Measurements from ENCODE around the gene PLXDC1.
A peak's percentile ranks its signal among the peaks of the same experiment; 100 is the strongest.

PLXDC1 gene

DNA sequence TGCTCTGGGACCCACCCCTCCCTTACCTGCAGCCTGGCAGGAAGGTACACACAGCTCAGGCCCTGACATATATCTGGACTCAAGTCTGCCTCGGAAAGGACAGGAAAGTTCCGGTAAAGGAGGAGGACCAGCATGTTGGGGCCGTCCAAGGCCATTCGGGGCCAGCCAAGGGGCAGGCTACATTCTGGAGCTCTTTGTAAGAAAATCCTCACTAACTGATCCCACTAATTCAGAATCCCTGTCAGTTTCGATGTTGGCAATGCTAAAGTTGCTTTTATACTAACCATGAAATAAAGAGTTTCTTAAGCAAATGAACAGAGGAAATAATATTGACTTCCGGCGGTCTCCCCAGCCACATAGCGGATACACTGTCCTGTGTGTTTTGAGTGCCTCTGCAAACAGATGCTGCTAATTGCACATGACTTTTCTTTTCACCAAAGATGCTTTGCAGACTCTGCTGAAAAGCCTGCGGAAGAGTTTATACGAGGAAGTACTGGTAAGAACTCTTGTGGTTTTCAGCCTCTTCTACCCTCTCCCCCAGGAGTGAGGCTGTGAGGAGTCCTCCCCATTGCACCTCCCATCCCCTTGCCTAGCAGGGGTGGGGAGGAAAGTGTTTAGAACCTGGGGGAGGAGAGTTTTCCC, 54.8 kb downstream of the PLXDC1 start:
- no peaks in the 10 kb centered on the region for H3K36me3 Mint-ChIP-seq (ENCODE audit: low read depth)
- H3K27ac Mint-ChIP-seq: peak overlapping the region; percentile 51
- H3K27me3 Mint-ChIP-seq: no peaks in the 10 kb centered on the region
- H3K4me1 Mint-ChIP-seq: peaks cover 65% of the 10 kb centered on the region
- no peaks in the 10 kb centered on the region for H3K9me3 Mint-ChIP-seq
- ATAC-seq: no peak
- peak overlapping the region; percentile 41 for H3K4me3 Mint-ChIP-seq
- peak; percentile 20 for DNase-seq

DNA sequence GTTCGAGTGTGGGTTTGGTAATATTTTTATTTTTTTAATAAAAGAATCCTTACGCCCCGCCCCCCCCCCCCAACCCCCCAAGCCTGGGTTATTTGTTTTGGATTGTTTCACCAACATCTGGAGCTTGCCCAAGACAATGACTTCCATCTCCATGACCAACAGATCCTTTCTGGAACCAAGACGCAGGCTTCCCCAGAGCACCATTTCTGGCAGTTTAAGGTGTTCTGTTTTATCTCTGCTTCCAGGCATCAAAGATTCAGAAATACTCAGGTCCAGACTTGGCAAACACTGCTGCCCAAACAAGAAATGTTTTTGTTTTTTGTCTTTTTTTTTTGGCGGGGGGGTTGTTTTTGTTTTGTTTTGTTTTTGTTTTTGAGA, 56.1 kb downstream of the PLXDC1 start:
- DNase-seq (no peak), ATAC-seq (no peak)
- Mint-ChIP-seq H3K4me1 (peaks cover 69% of the 10 kb centered on the region), H3K36me3 (ENCODE audit: low read depth) (no peaks in the 10 kb centered on the region), H3K4me3 (no peak overlapping the region), H3K27me3 (no peaks in the 10 kb centered on the region), H3K9me3 (no peaks in the 10 kb centered on the region), H3K27ac (peak overlapping the region; percentile 26)

DNA sequence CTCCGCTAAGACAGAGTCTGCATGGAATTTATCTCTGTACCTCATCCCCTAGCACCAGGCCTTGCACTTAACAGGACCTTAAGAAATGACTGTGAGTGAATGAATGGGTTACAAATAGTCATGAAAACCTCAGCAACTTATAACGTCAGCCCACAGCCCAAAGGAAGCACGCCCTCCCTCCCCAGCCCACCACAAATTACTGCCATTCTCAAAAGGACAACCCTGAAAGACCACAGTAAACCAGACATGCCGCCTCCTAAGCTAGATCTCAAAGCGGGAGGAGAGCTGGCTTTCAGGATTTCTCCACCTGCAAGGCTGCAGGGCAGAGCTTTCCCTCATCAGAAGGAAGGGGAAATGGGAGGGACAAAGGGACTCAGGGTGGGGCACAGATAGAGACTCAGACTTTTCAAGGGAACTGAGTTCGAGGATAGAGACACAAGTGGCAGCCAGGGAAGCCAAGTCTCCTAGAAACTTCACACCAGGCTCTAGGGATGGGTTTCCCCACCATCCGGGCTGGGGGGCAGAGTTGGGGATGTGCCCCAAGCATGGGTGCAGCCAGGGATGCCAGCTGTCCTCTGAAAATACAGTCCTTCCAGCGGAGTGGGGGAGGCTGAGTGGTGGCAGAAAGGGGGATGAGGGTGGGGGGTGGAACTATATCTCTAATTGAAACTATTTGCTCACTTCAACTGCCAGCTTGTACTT, 56.7 kb downstream of the PLXDC1 start:
- H3K36me3 Mint-ChIP-seq (ENCODE audit: low read depth): no peaks in the 10 kb centered on the region
- no peaks in the 10 kb centered on the region for H3K27me3 Mint-ChIP-seq
- H3K4me3 Mint-ChIP-seq: peak overlapping the region; percentile 5
- no peaks in the 10 kb centered on the region for H3K9me3 Mint-ChIP-seq
- H3K27ac Mint-ChIP-seq: peak overlapping the region; percentile 50
- peak; percentile 45 for DNase-seq
- peaks cover 73% of the 10 kb centered on the region for H3K4me1 Mint-ChIP-seq
- peak; percentile 75 for ATAC-seq

DNA sequence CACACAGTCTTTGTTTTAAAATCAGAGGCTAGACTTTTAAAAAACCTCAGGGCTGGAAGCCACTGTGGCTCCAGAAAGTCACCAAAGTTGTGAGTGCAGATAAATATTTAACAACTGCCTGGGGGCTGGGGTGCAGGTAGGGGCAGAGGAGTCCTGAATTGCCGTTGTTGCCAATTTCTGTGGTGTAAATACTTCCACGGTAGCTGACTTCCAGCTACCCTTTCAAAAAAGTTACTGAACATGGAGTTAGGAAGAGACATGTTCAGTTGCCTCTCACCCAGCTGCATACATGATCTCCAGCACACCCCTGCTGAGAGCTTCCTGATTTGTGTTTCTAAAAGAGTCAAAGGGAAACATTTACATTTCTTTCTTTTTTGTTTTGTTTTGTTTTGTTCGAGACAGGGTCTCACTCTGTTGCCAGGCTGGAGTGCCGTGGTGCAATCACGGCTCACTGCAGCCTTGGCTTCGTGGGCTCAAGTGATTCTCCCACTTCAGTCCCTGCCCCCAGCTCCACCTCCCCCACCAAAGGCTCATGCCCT, 58.7 kb downstream of the PLXDC1 start:
- no peak for DNase-seq
- no peaks in the 10 kb centered on the region for H3K27me3 Mint-ChIP-seq
- no peaks in the 10 kb centered on the region for H3K9me3 Mint-ChIP-seq
- peak overlapping the region; percentile 53 for H3K4me3 Mint-ChIP-seq
- peaks cover 65% of the 10 kb centered on the region for H3K4me1 Mint-ChIP-seq
- no peaks in the 10 kb centered on the region for H3K36me3 Mint-ChIP-seq (ENCODE audit: low read depth)
- no peak for ATAC-seq
- peak overlapping the region; percentile 71 for H3K27ac Mint-ChIP-seq

DNA sequence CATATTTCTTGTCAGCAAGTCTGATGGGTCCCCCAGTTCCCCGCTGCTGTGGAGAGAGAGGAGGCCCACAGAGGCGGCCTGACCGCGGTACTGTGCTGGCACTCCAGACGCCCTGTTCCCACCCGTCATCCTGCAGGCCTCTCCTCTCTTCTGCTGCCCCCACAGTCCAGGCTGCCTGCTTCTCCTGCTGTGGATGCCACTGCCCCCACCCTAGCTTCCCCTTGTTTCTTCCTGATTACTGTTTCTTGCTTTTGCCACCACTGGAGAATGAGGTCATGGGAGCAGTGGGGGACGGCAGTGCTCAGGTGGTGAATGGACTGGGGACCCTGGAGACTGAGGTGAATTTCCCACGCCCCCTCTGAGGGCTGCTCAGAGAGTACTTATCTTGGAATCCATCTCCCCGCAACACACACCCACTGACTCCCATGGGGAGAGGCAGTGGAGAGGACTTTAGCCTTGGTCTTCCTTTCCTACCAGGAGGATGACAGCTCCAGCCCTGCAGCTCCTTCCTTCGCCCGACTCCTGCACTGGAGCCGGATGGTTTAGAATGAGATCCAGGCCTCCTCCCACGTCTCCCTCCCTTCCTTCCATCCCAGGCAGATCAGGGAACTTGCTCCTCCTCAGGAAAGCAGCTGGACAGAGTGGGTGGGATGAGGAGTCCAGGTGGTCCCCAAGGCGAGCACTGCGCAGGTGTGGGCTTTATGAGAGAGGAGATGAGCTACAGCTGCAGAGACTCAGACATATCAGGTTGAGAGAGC, 60.4 kb downstream of the PLXDC1 start:
- ATAC-seq (no peak), DNase-seq (no peak)
- H3K9me3 Mint-ChIP-seq: no peaks in the 10 kb centered on the region
- H3K4me1 Mint-ChIP-seq: peaks cover 52% of the 10 kb centered on the region
- H3K27ac Mint-ChIP-seq: peak overlapping the region; percentile 59
- no peak overlapping the region for H3K4me3 Mint-ChIP-seq
- H3K27me3 Mint-ChIP-seq: no peaks in the 10 kb centered on the region
- H3K36me3 Mint-ChIP-seq (ENCODE audit: low read depth): no peaks in the 10 kb centered on the region

DNA sequence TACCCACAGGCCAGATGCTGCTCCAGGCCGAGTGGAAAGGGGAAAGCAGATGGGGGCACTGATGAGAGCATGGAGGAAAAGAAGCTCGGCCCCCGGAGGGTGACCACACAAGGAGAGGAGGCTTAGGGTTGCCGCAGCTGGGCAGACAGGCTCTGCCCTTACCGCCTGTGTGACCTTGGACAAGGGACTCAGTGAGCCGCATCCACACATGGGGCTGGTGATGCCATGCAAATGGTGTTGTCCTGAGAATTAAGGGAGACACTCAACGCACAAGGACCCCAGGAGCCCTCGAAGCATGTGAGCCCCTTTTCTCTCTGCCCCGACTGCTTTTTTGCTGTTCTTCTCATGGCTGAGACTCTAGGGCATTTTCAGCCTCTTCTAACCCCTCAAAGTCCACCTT, 61.0 kb downstream of the PLXDC1 start:
- no peak overlapping the region for H3K4me3 Mint-ChIP-seq
- no peak overlapping the region for H3K27ac Mint-ChIP-seq
- H3K36me3 Mint-ChIP-seq (ENCODE audit: low read depth): no peaks in the 10 kb centered on the region
- DNase-seq (no peak), ATAC-seq (no peak)
- no peaks in the 10 kb centered on the region for H3K27me3 Mint-ChIP-seq
- H3K9me3 Mint-ChIP-seq: no peaks in the 10 kb centered on the region
- peaks cover 45% of the 10 kb centered on the region for H3K4me1 Mint-ChIP-seq

DNA sequence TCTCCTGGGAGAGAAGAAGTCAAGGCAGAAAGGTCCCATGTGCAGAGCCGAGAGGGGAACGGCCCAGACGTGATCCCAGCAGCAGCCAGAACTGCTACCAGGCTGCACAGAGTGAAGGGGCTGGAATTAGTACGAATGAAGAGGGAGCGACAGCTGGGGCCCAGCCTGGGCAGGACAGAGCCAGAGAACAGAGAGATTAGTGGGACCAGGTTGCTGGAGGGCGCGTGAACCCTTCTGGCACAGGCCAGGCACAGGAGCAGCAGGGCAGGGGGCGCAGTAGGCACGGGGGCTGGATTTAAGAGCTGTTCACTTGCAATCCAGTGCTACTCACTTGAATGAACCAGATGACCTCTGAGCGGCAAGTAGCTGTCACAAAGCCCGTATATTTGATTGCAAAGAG, 66.9 kb downstream of the PLXDC1 start:
- Mint-ChIP-seq H3K36me3 (ENCODE audit: low read depth) (no peaks in the 10 kb centered on the region), H3K9me3 (no peaks in the 10 kb centered on the region), H3K27me3 (no peaks in the 10 kb centered on the region), H3K4me3 (no peak overlapping the region), H3K27ac (no peak overlapping the region), H3K4me1 (no peaks in the 10 kb centered on the region)
- DNase-seq: no peak
- ATAC-seq: no peak

DNA sequence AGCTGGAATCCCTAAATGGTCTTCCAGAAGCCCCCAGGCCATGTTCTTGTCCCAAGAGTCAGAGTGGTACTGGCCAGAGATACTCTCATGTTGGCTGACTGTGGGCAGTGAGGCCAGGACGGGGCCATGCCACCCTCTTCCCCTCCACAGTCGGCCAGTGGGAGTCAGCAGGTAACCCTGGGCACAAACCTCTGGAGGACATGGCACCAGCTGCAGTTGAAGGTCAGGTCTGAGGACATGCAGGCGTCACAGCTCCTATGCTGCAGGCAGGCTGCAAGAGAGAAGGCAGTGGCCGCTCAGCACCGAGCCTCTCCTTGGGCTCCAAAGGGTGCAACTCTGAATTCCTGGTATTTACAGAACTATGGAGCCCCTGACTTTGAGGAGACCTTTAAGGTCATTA, 68.2 kb downstream of the PLXDC1 start:
- no peaks in the 10 kb centered on the region for H3K36me3 Mint-ChIP-seq (ENCODE audit: low read depth)
- no peak overlapping the region for H3K4me3 Mint-ChIP-seq
- DNase-seq (no peak), ATAC-seq (no peak)
- no peaks in the 10 kb centered on the region for H3K4me1 Mint-ChIP-seq
- H3K9me3 Mint-ChIP-seq: no peaks in the 10 kb centered on the region
- H3K27me3 Mint-ChIP-seq: no peaks in the 10 kb centered on the region
- H3K27ac Mint-ChIP-seq: no peak overlapping the region

DNA sequence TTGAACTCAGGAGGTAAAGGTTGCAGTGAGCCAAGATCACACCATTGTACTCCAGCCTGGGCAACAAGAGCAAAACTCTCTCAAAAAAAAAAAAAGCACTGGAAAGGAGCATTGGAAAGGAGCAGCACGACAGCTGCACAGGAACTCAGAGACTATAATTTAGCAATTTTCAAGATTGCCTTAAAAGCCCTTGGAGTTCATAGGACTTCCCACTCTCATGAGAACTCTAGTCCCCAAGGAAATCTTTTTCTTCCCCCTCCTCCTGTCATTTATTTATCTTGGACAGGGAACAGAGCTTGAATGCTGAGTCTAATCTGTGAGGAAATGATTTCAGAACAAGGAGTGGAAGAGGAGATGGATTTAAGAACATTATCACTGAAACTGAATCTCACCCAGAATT, 69.0 kb downstream of the PLXDC1 start:
- DNase-seq (no peak), ATAC-seq (no peak)
- Mint-ChIP-seq H3K27me3 (no peaks in the 10 kb centered on the region), H3K4me1 (no peaks in the 10 kb centered on the region), H3K4me3 (no peak overlapping the region), H3K36me3 (ENCODE audit: low read depth) (no peaks in the 10 kb centered on the region), H3K27ac (no peak overlapping the region), H3K9me3 (no peaks in the 10 kb centered on the region)

DNA sequence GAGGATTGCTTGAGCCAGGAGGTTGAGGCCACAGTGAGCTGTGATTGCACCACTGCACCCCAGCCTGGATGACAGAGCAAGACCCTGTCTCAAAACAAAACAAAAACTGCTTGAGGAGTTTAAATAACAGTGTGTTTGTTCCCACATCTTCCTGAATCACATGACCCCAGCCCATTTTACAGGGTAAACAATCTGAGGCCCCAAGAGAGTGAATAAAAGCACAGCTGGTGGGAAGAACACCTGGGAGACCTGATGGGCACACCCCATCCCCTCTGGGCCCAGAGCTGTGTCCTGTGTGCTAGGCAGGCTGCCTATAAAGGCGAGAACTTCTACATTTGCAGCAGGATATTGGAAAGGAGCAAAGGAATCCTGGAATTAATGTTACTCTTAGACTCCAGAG, 69.6 kb downstream of the PLXDC1 start:
- Mint-ChIP-seq H3K4me1 (no peaks in the 10 kb centered on the region), H3K36me3 (ENCODE audit: low read depth) (no peaks in the 10 kb centered on the region), H3K9me3 (no peaks in the 10 kb centered on the region), H3K4me3 (no peak overlapping the region), H3K27ac (no peak overlapping the region), H3K27me3 (no peaks in the 10 kb centered on the region)
- DNase-seq (no peak), ATAC-seq (no peak)

DNA sequence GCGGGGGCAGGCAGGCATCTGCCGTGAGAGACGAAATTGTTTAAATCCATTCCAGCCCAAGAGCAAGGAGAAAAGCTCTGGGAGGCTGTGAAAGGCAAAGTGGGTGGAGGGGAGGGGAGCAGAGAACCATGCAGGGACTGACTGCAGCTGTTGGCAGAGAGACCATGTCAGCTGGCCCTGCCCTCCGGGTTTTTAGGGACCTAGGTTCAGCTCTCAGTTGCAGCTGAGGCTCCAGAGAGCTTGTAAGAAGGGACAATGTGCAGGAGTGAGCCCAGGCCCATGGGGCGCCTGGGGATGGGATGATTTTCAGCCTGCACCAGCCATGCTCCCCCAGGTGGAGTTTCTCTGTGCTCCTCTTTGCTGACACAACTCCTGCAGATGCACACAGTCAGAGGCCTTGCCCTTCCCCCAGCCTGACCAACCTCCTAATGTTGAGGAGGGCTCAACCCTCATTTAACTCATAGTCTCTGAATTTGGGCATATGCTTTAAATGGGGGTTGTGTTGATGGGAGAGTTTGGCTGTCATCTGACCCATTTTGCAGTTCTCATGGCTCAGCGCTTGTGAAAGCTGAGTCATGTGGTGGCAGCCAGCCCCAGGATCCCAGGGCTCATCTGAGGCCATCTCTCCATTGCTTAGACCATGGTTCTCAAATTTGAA, 70.9 kb downstream of the PLXDC1 start:
- Mint-ChIP-seq H3K36me3 (ENCODE audit: low read depth) (no peaks in the 10 kb centered on the region), H3K9me3 (no peaks in the 10 kb centered on the region), H3K27me3 (no peaks in the 10 kb centered on the region), H3K4me1 (no peaks in the 10 kb centered on the region), H3K4me3 (no peak overlapping the region), H3K27ac (no peak overlapping the region)
- ATAC-seq: no peak
- DNase-seq: no peak

DNA sequence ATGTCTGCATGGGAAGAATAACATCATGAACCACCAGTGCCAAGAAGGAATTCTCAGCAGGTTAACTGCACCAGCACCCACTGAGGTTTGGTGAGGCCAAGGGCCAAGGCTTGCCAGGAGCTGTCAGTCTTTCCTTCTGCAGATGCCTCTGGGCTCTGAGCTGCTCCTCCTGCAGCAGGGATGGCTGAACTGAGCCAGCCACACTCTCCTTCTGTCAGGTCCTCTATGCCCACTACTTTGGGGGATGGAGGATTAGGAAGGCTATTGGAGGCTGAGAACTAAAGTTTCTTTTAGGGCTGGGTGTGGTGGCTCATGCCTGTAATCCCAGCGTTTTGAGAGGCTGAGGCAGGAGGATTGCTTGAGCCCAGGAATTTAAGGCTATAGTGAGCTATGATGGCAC, 71.6 kb downstream of the PLXDC1 start:
- H3K9me3 Mint-ChIP-seq: no peaks in the 10 kb centered on the region
- no peak for DNase-seq
- H3K4me1 Mint-ChIP-seq: no peaks in the 10 kb centered on the region
- H3K36me3 Mint-ChIP-seq (ENCODE audit: low read depth): no peaks in the 10 kb centered on the region
- no peaks in the 10 kb centered on the region for H3K27me3 Mint-ChIP-seq
- ATAC-seq: no peak
- H3K4me3 Mint-ChIP-seq: no peak overlapping the region
- H3K27ac Mint-ChIP-seq: no peak overlapping the region

DNA sequence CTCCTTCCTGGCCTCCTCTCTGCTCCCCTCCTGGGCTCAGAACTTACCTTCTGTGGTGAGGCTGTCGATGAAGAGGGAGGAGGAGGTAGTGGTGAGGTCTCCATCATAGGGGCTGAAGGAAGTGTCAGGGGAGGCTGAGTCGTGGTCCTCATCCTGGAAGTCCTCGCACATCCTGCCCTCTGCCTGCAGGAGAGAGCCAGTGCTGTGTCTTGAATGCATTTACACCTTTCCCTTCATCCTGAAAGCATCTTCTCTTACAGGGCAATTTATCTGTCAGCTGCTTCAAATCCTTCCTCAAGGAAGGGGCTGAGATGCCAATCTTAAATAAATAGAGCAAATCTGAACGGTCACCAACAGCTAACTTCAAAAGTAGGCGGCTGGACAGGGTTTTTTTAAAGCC, 73.6 kb downstream of the PLXDC1 start:
- H3K27ac Mint-ChIP-seq: no peak overlapping the region
- DNase-seq: no peak

DNA sequence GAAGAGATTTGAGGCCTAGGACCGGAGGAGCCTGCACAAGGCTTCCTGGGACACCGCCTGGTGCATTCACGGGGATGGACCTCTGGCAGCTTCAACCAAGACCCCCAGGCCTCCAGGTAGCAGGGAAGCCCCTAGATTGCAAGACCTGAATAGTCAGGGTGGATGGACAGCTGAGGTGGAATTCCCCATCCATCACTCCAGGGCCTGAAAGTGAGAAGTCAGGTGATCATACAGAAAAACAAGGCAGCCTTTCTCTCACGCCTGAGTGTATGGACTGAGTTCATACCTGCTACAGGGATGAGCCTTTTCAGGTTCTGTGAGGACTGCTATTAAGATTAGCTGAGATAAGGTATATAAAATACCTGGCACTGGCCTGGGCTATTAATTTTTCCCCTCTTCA, 74.2 kb downstream of the PLXDC1 start:
- H3K27me3 Mint-ChIP-seq: no peaks in the 10 kb centered on the region

More for the DNA sequence above, 73.6 kb downstream of the PLXDC1 start:
- H3K9me3 Mint-ChIP-seq: no peaks in the 10 kb centered on the region
- H3K36me3 Mint-ChIP-seq (ENCODE audit: low read depth): no peaks in the 10 kb centered on the region
- ATAC-seq: no peak
- peaks cover 2% of the 10 kb centered on the region for H3K4me1 Mint-ChIP-seq
- no peak overlapping the region for H3K4me3 Mint-ChIP-seq
- H3K27me3 Mint-ChIP-seq: no peaks in the 10 kb centered on the region

More for the DNA sequence above, 74.2 kb downstream of the PLXDC1 start:
- Mint-ChIP-seq H3K4me3 (no peak overlapping the region), H3K9me3 (no peaks in the 10 kb centered on the region), H3K36me3 (ENCODE audit: low read depth) (no peaks in the 10 kb centered on the region), H3K4me1 (peaks cover 2% of the 10 kb centered on the region), H3K27ac (no peak overlapping the region)
- ATAC-seq: no peak
- DNase-seq: no peak

Measured in activated naive CD8-positive, alpha-beta T cell treated with anti-CD3 and anti-CD28 coated beads, Interleukin-2, amount 50 U/mL, for 24 hours (primary cell).